PFSK-1 (cell line): ENCODE data around the gene POMGNT2.

ENCODE experiments used
- FOXP2 ChIP-seq: optimal IDR thresholded peaks from 2 replicates; pipeline ENCODE3; 2011; ENCODE audit warnings: borderline replicate concordance, control low read depth, inconsistent platforms; ENCODE audit not compliant: insufficient read depth; ENCODE audit errors: extremely low read length, extremely low read depth
- POLR2AphosphoS5 ChIP-seq: IDR thresholded peaks from 2 replicates; pipeline ENCODE4 v1.6.1; 2012; ENCODE audit warnings: low read depth, mild to moderate bottlenecking, control low read depth, low read length, moderate library complexity
- SIN3A ChIP-seq: IDR thresholded peaks from 2 replicates; pipeline ENCODE4 v1.6.1; 2012; ENCODE audit warnings: mild to moderate bottlenecking, low read length, moderate library complexity, borderline replicate concordance; ENCODE audit not compliant: insufficient read depth
- TAF1 ChIP-seq: IDR thresholded peaks from 2 replicates; pipeline ENCODE4 v1.6.1; 2012; ENCODE audit warnings: low read length, control low read depth, borderline replicate concordance; ENCODE audit not compliant: insufficient read depth
- TF ChIP-seq, protein P1 (sequence below), 2 experiments: IDR thresholded peaks; 2 replicates each; pipeline versions ENCODE4 v1.6.1 to v1.8.0; 2011 to 2012; ENCODE audit warnings: low read depth in 2 of 2, low read length in 2 of 2, control low read depth in 1 of 2, inconsistent platforms in 1 of 2, mild to moderate bottlenecking in 1 of 2, moderate library complexity in 1 of 2; ENCODE audit not compliant: insufficient read depth in 1 of 2

Gene POMGNT2

GRCh38 chr3:43146599-43146998 is 40.7 kb upstream of the POMGNT2 start:
- TF ChIP-seq SIN3A = no peak
- TF ChIP-seq POLR2AphosphoS5 = no peak
- no peak for TF ChIP-seq TAF1
- no peak for TF ChIP-seq FOXP2
- TF ChIP-seq, protein P1, sequence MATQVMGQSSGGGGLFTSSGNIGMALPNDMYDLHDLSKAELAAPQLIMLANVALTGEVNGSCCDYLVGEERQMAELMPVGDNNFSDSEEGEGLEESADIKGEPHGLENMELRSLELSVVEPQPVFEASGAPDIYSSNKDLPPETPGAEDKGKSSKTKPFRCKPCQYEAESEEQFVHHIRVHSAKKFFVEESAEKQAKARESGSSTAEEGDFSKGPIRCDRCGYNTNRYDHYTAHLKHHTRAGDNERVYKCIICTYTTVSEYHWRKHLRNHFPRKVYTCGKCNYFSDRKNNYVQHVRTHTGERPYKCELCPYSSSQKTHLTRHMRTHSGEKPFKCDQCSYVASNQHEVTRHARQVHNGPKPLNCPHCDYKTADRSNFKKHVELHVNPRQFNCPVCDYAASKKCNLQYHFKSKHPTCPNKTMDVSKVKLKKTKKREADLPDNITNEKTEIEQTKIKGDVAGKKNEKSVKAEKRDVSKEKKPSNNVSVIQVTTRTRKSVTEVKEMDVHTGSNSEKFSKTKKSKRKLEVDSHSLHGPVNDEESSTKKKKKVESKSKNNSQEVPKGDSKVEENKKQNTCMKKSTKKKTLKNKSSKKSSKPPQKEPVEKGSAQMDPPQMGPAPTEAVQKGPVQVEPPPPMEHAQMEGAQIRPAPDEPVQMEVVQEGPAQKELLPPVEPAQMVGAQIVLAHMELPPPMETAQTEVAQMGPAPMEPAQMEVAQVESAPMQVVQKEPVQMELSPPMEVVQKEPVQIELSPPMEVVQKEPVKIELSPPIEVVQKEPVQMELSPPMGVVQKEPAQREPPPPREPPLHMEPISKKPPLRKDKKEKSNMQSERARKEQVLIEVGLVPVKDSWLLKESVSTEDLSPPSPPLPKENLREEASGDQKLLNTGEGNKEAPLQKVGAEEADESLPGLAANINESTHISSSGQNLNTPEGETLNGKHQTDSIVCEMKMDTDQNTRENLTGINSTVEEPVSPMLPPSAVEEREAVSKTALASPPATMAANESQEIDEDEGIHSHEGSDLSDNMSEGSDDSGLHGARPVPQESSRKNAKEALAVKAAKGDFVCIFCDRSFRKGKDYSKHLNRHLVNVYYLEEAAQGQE (IDR thresholded peaks at IDR 0.05; ENCODE audit: insufficient read depth in 1 of 2, low read depth in 2 of 2, low read length in 2 of 2) = no peak

GRCh38 chr3:43144761-43145490 is 39.0 kb upstream of the POMGNT2 start:
- TF ChIP-seq SIN3A = no peak
- no peak for TF ChIP-seq POLR2AphosphoS5
- no peak for TF ChIP-seq TAF1
- TF ChIP-seq, protein P1 (IDR thresholded peaks at IDR 0.05; ENCODE audit: insufficient read depth in 1 of 2, low read depth in 2 of 2, low read length in 2 of 2) = no peak
- TF ChIP-seq FOXP2 = no peak

GRCh38 chr3:43142472-43142871 is 36.6 kb upstream of the POMGNT2 start:
- TF ChIP-seq, protein P1 (IDR thresholded peaks at IDR 0.05; ENCODE audit: insufficient read depth in 1 of 2, low read depth in 2 of 2, low read length in 2 of 2) = no peak
- TF ChIP-seq TAF1 (no peak), FOXP2 (no peak), SIN3A (no peak), POLR2AphosphoS5 (no peak)

DNA sequence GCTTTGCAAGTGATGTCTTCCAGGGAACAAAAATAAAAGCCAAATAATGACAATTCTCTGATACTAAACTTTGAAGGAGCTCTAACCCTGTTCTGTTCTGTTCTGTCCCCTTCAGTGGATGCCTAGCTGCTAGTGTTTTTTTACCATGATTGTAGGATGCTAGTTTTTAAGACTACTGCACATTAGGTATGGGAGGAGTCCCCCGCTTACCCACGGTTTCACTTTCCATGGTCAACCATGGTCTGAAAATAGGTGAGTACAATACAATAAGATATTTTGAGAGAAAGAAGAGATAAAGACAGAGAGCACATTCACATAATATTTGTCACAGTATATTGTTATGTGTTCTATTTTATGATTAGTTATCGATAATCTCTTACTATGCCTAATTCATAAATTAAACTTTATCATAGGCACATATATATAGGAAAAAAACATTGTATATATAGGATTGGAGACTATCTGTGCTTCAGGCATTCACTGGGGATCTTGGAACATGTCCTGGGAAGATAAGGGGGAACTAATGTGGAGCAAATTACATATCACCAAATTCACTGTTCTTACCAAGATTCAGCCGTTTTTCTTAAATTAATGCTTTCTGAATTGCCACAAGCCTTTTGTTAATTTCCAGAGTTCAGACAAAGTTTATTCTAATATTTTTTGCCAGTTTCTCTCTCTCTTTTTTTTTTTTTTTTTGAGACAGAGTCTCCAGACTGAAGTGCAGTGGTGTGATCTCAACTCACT is 32.8 kb upstream of the POMGNT2 start:
- TF ChIP-seq, protein P1 (IDR thresholded peaks at IDR 0.05; ENCODE audit: insufficient read depth in 1 of 2, low read depth in 2 of 2, low read length in 2 of 2) = no peak
- TF ChIP-seq POLR2AphosphoS5 (no peak), TAF1 (no peak), FOXP2 (no peak), SIN3A (no peak)
